GM23338 (cell line): ENCODE data around the gene NRP2. TPM values are rescaled to one million over a fixed set of nuclear protein-coding genes. Genes with fewer than 3 reads are reported as not detected.

ENCODE experiments used
- ATAC-seq: fragments of 200-7000 bp; cut with Tn5 transposase; 3 replicates; pipeline ENCODE4 v1.9.1; 2020
- DNase-seq: peaks from one replicate; pipeline ENCODE4 v3.0.0-alpha.2; 2015; ENCODE audit warnings: low spot score
- H2AFZ ChIP-seq: fragments of 200-600 bp; sonication (generic); 2 replicates; pipeline ENCODE4 v1.8.0; 2016; ENCODE audit warnings: antibody characterized with exemption, mild to moderate bottlenecking, moderate library complexity
- H3F3A ChIP-seq: fragments of 200-600 bp; sonication (generic); replicated peaks from 2 replicates; pipeline ENCODE4 v1.8.0; 2017; ENCODE audit warnings: antibody characterized with exemption, mixed run types, low read depth
- H3K27ac ChIP-seq: fragments of 200-600 bp; sonication (generic); 2 replicates; pipeline ENCODE4 v1.6.1; 2016; ENCODE audit warnings: low read depth
- H3K27me3 ChIP-seq: fragments of 200-600 bp; sonication (generic); 2 replicates; pipeline ENCODE4 v1.8.0; 2016; ENCODE audit warnings: mild to moderate bottlenecking, mixed run types, moderate library complexity; ENCODE audit not compliant: insufficient read depth
- H3K36me3 ChIP-seq: fragments of 200-600 bp; sonication (generic); 2 replicates; pipeline ENCODE4 v1.8.0; 2016; ENCODE audit warnings: mild to moderate bottlenecking; ENCODE audit not compliant: insufficient read depth
- H3K4me1 ChIP-seq: fragments of 200-600 bp; sonication (generic); 2 replicates; pipeline ENCODE4 v1.8.0; 2016; ENCODE audit warnings: mild to moderate bottlenecking, moderate library complexity; ENCODE audit not compliant: insufficient read depth
- H3K4me2 ChIP-seq: fragments of 200-600 bp; sonication (generic); 2 replicates; pipeline ENCODE4 v1.7.1; 2017; ENCODE audit warnings: mixed run types
- H3K4me3 ChIP-seq: fragments of 200-600 bp; sonication (generic); 2 replicates; pipeline ENCODE4 v1.6.1; 2016; ENCODE audit warnings: mixed run types
- H3K79me2 ChIP-seq: fragments of 200-600 bp; sonication (generic); replicated peaks from 2 replicates; pipeline ENCODE4 v1.8.0; 2017; ENCODE audit warnings: mild to moderate bottlenecking; ENCODE audit not compliant: insufficient read depth
- H3K9me2 ChIP-seq: fragments of 200-600 bp; sonication (generic); 2 replicates; pipeline ENCODE4 v1.8.0; 2017; ENCODE audit not compliant: insufficient read depth
- H4K20me1 ChIP-seq: fragments of 200-600 bp; sonication (generic); replicated peaks from 2 replicates; pipeline ENCODE4 v1.8.0; 2017; ENCODE audit warnings: mild to moderate bottlenecking; ENCODE audit not compliant: insufficient read depth
- H3K27ac Mint-ChIP-seq: 2 replicates; pipeline ENCODE4 v1.8.0; 2020; ENCODE audit warnings: inconsistent platforms, mild to moderate bottlenecking, moderate library complexity, mixed read lengths
- H3K27me3 Mint-ChIP-seq: 3 replicates; pipeline ENCODE4 v1.8.0; 2022; ENCODE audit warnings: low read depth, mild to moderate bottlenecking, moderate library complexity, mixed read lengths, inconsistent platforms; ENCODE audit not compliant: insufficient read depth, poor library complexity
- H3K36me3 Mint-ChIP-seq: 3 replicates; pipeline ENCODE4 v1.8.0; 2021; ENCODE audit warnings: low read depth, mild to moderate bottlenecking, inconsistent platforms, moderate library complexity, mixed read lengths
- H3K4me1 Mint-ChIP-seq: 3 replicates; pipeline ENCODE4 v1.8.0; 2020; ENCODE audit warnings: mild to moderate bottlenecking, inconsistent platforms, mixed read lengths
- H3K4me3 Mint-ChIP-seq: 3 replicates; pipeline ENCODE4 v1.8.0; 2021; ENCODE audit warnings: moderate library complexity, mild to moderate bottlenecking, inconsistent platforms, mixed read lengths
- H3K9me3 Mint-ChIP-seq: 3 replicates; pipeline ENCODE4 v1.8.0; 2020; ENCODE audit warnings: moderate library complexity, mild to moderate bottlenecking, inconsistent platforms, mixed read lengths
- CREB1 ChIP-seq: fragments of 250-450 bp; sonication (Bioruptor Pico); IDR thresholded peaks from 2 replicates; pipeline ENCODE4 v1.5.0; 2020; ENCODE audit warnings: low read depth, mild to moderate bottlenecking, moderate library complexity
- CTCF ChIP-seq, 2 experiments: fragments of 200-600 bp in 1 of 2; sonication (generic) in 1 of 2; conservative IDR thresholded peaks; 2 replicates each; pipeline versions ENCODE4 v1.5.1 to v1.6.1; 2016 to 2017; ENCODE audit warnings: antibody characterized with exemption in 2 of 2, low read depth in 2 of 2, mild to moderate bottlenecking in 2 of 2, moderate library complexity in 1 of 2
- ETS1 ChIP-seq: IDR thresholded peaks from 2 replicates; pipeline ENCODE4 v1.6.1; 2016; ENCODE audit warnings: antibody characterized with exemption
- EZH2 ChIP-seq: fragments of 200-600 bp; sonication (generic); IDR thresholded peaks from one replicate; pipeline ENCODE4 v1.8.0; 2017; ENCODE audit warnings: antibody characterized with exemption, mild to moderate bottlenecking, low read depth; ENCODE audit not compliant: unreplicated experiment
- EZH2phosphoT487 ChIP-seq: fragments of 200-600 bp; sonication (generic); IDR thresholded peaks from one replicate; pipeline ENCODE4 v1.8.1; 2018; ENCODE audit warnings: antibody characterized with exemption; ENCODE audit not compliant: unreplicated experiment
- JUNB ChIP-seq: IDR thresholded peaks from one replicate; pipeline ENCODE4 v1.6.1; 2016; ENCODE audit warnings: antibody characterized with exemption; ENCODE audit not compliant: unreplicated experiment
- NANOG ChIP-seq: IDR thresholded peaks from 2 replicates; pipeline ENCODE4 v1.6.1; 2016; ENCODE audit warnings: antibody characterized with exemption, borderline replicate concordance
- POLR2AphosphoS5 ChIP-seq: IDR thresholded peaks from 2 replicates; pipeline ENCODE4 v1.6.1; 2016; ENCODE audit warnings: antibody characterized with exemption, low read depth
- REST ChIP-seq: IDR thresholded peaks from one replicate; pipeline ENCODE4 v1.6.1; 2018; ENCODE audit warnings: antibody characterized with exemption; ENCODE audit not compliant: unreplicated experiment
- STAT1 ChIP-seq: IDR thresholded peaks from one replicate; pipeline ENCODE4 v1.6.1; 2016; ENCODE audit warnings: antibody characterized with exemption; ENCODE audit not compliant: unreplicated experiment
- ZNF114 ChIP-seq: fragments of 250-450 bp; sonication (Bioruptor Pico); IDR thresholded peaks from 2 replicates; pipeline ENCODE4 v1.5.0; 2020; ENCODE audit warnings: mild to moderate bottlenecking, moderate library complexity
- ZNF331 ChIP-seq: fragments of 250-450 bp; sonication (Bioruptor Pico); IDR thresholded peaks from 2 replicates; pipeline ENCODE4 v1.5.0; 2020; ENCODE audit warnings: low read depth, mild to moderate bottlenecking, moderate library complexity
- polyA plus RNA-seq: library from polyadenylated mRNA; unstranded; fragments of >200 nt; fragmentation: Nextera tagmentation; extraction: Ambion mirVana; gene quantifications from 2 replicates; pipeline ENCODE4 v1.2.1, GENCODE V29; 2016
- total RNA-seq: library from RNA; depleted of rRNA; stranded (reverse); fragments of >200 nt; shearing (Covaris generic); gene quantifications from 2 replicates; pipeline ENCODE4 v1.2.3, GENCODE V29; 2014
- TF ChIP-seq, protein P1 (sequence below): fragments of 250-450 bp; sonication (Bioruptor Pico); IDR thresholded peaks from 2 replicates; pipeline ENCODE4 v1.5.0; 2020; ENCODE audit warnings: mild to moderate bottlenecking, moderate library complexity

The NRP2 gene
- total and polyA plus RNA-seq, 2 experiments from 2014 or later = 18.4 to 22.0 TPM

GRCh38 chr2:205816268-205816667, 134.0 kb downstream of the NRP2 start:
- Histone ChIP-seq H3K4me3 (no peak overlapping the region), H3K27me3 (no peaks in the 10 kb centered on the region), H3K9me2 (peaks cover 5% of the 10 kb centered on the region; the same call in 1 of the 2 replicates), H3K36me3 (no peaks in the 10 kb centered on the region), H3K79me2 (no peaks in the 10 kb centered on the region), H3K4me1 (peaks cover 18% of the 10 kb centered on the region), H3K27ac (no peak overlapping the region), H2AFZ (no peak overlapping the region), H3K4me2 (no peak overlapping the region), H4K20me1 (no peaks in the 10 kb centered on the region), H3F3A (0 out of 2 replicates have a peak, but pooled peaks cover 4% of the 10 kb centered on the region)
- no peak for TF ChIP-seq CTCF (conservative IDR thresholded peaks at IDR 0.05; ENCODE audit: low read depth in 2 of 2)
- TF ChIP-seq, protein P1, sequence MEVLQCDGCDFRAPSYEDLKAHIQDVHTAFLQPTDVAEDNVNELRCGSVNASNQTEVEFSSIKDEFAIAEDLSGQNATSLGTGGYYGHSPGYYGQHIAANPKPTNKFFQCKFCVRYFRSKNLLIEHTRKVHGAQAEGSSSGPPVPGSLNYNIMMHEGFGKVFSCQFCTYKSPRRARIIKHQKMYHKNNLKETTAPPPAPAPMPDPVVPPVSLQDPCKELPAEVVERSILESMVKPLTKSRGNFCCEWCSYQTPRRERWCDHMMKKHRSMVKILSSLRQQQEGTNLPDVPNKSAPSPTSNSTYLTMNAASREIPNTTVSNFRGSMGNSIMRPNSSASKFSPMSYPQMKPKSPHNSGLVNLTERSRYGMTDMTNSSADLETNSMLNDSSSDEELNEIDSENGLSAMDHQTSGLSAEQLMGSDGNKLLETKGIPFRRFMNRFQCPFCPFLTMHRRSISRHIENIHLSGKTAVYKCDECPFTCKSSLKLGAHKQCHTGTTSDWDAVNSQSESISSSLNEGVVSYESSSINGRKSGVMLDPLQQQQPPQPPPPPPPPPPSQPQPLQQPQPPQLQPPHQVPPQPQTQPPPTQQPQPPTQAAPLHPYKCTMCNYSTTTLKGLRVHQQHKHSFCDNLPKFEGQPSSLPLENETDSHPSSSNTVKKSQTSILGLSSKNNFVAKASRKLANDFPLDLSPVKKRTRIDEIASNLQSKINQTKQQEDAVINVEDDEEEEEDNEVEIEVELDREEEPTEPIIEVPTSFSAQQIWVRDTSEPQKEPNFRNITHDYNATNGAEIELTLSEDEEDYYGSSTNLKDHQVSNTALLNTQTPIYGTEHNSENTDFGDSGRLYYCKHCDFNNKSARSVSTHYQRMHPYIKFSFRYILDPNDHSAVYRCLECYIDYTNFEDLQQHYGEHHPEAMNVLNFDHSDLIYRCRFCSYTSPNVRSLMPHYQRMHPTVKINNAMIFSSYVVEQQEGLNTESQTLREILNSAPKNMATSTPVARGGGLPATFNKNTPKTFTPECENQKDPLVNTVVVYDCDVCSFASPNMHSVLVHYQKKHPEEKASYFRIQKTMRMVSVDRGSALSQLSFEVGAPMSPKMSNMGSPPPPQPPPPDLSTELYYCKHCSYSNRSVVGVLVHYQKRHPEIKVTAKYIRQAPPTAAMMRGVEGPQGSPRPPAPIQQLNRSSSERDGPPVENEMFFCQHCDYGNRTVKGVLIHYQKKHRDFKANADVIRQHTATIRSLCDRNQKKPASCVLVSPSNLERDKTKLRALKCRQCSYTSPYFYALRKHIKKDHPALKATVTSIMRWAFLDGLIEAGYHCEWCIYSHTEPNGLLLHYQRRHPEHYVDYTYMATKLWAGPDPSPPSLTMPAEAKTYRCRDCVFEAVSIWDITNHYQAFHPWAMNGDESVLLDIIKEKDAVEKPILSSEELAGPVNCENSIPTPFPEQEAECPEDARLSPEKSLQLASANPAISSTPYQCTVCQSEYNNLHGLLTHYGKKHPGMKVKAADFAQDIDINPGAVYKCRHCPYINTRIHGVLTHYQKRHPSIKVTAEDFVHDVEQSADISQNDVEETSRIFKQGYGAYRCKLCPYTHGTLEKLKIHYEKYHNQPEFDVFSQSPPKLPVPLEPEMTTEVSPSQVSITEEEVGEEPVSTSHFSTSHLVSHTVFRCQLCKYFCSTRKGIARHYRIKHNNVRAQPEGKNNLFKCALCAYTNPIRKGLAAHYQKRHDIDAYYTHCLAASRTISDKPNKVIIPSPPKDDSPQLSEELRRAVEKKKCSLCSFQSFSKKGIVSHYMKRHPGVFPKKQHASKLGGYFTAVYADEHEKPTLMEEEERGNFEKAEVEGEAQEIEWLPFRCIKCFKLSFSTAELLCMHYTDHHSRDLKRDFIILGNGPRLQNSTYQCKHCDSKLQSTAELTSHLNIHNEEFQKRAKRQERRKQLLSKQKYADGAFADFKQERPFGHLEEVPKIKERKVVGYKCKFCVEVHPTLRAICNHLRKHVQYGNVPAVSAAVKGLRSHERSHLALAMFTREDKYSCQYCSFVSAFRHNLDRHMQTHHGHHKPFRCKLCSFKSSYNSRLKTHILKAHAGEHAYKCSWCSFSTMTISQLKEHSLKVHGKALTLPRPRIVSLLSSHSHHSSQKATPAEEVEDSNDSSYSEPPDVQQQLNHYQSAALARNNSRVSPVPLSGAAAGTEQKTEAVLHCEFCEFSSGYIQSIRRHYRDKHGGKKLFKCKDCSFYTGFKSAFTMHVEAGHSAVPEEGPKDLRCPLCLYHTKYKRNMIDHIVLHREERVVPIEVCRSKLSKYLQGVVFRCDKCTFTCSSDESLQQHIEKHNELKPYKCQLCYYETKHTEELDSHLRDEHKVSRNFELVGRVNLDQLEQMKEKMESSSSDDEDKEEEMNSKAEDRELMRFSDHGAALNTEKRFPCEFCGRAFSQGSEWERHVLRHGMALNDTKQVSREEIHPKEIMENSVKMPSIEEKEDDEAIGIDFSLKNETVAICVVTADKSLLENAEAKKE (CRISPR knock-in tag) = no peak
- TF ChIP-seq ZNF331 (CRISPR knock-in tag) = no peak
- TF ChIP-seq POLR2AphosphoS5 = no peak
- no peak for TF ChIP-seq JUNB
- TF ChIP-seq ZNF114 (CRISPR knock-in tag) = no peak
- no peak for TF ChIP-seq EZH2
- TF ChIP-seq REST = no peak
- TF ChIP-seq NANOG = no peak
- TF ChIP-seq CREB1 (CRISPR knock-in tag) = no peak
- TF ChIP-seq ETS1 = no peak
- TF ChIP-seq EZH2phosphoT487 = no peak
- no peak for TF ChIP-seq STAT1
- Mint-ChIP-seq H3K4me3 (no peak overlapping the region), H3K36me3 (no peaks in the 10 kb centered on the region), H3K27me3 (no peaks in the 10 kb centered on the region), H3K4me1 (peaks cover 11% of the 10 kb centered on the region), H3K27ac (no peak overlapping the region), H3K9me3 (peaks cover 3% of the 10 kb centered on the region; the same call in 1 of the 3 replicates)
- DNase-seq (no peak), ATAC-seq (no peak)
